ENCODE results near the gene SGK2. TPM values are rescaled to one million over a fixed set of nuclear protein-coding genes. Genes with fewer than 3 reads are reported as not detected.
"Not testable (repeated sequence)": the region's sequence is repeated elsewhere in the genome, so short reads cannot be mapped to it uniquely, and the experiment has no call there.

Gene SGK2
- total and polyA plus RNA-seq, 2 donors = 0.09 to 1.2 TPM

GRCh38 chr20:43607278-43607677, 48.5 kb downstream of the SGK2 start:
- H3K4me1 ChIP-seq (ENCODE audit: control insufficient read depth in 2 of 2, insufficient read depth in 2 of 2, low read length in 2 of 2); H3K27me3 ChIP-seq (ENCODE audit: control insufficient read depth in 2 of 2, insufficient read depth in 1 of 2, low read length in 1 of 2); DNase-seq (ENCODE audit: low read depth in 6 of 9, low spot score in 9 of 9); H3K4me3 ChIP-seq (ENCODE audit: low read length in 2 of 2); H3K9me3 ChIP-seq (ENCODE audit: control insufficient read depth in 2 of 2, insufficient read depth in 1 of 2, low read length in 1 of 2); H3K27ac ChIP-seq (ENCODE audit: low read depth in 1 of 2, low read length in 1 of 2): not testable (repeated sequence)
- H3K36me3 ChIP-seq (ENCODE audit: control insufficient read depth in 2 of 2, insufficient read depth in 2 of 2, low read length in 1 of 2) = peaks cover 7 to 13% of the 10 kb centered on the region in 2 donors
- WGBS = 96% methylated on average over 27 of the region's 30 CpGs

DNA sequence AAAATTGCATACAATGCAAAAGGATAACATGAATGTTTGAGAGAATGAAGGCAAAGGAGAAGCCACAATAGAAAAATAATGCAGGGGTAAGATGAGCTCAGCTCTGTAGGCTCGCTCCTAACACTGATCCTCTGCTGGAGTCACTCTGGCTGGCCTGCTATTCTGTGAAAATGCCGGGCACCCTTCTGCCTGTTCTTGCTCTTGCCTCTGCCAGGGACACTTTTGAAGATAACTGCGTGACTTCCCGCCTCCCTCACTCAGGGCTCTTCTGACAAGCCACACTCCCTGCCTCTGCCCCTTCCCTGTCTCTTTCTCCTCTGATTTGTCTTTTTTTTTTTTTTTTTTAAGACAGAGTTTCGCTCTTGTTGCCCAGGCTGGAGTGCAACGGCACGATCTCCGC, 72.8 kb downstream of the SGK2 start:
- H3K4me1 ChIP-seq (ENCODE audit: control insufficient read depth in 2 of 2, insufficient read depth in 2 of 2, low read length in 2 of 2) = no peaks in the 10 kb centered on the region
- H3K4me3 ChIP-seq (ENCODE audit: low read length in 2 of 2) = no peak overlapping the region
- DNase-seq (ENCODE audit: low read depth in 6 of 9, low spot score in 9 of 9) = no peak
- 99% methylated on average over 8 of the region's 8 CpGs for WGBS
- no peaks in the 10 kb centered on the region for H3K9me3 ChIP-seq (ENCODE audit: control insufficient read depth in 2 of 2, insufficient read depth in 1 of 2, low read length in 1 of 2)
- H3K27ac ChIP-seq (ENCODE audit: low read depth in 1 of 2, low read length in 1 of 2) = no peak overlapping the region
- no peaks in the 10 kb centered on the region for H3K27me3 ChIP-seq (ENCODE audit: control insufficient read depth in 2 of 2, insufficient read depth in 1 of 2, low read length in 1 of 2)
- peaks cover 7 to 17% of the 10 kb centered on the region in 2 donors for H3K36me3 ChIP-seq (ENCODE audit: control insufficient read depth in 2 of 2, insufficient read depth in 2 of 2, low read length in 1 of 2)

Other genes with a start within 250 kb of the SGK2 start
- 88.2 TPM for gene SRSF6, start 101.1 kb upstream of the SGK2 start, total RNA-seq
- gene SRSF6, start 101.1 kb upstream of the SGK2 start, polyA plus RNA-seq = 180 TPM
- 3.7 TPM for gene L3MBTL1, start 51.3 kb upstream of the SGK2 start, total RNA-seq
- 13.5 TPM for gene L3MBTL1, start 51.3 kb upstream of the SGK2 start, polyA plus RNA-seq
- 34.8 TPM for gene IFT52, start 31.9 kb downstream of the SGK2 start, total RNA-seq
- 22.3 TPM for gene IFT52, start 31.9 kb downstream of the SGK2 start, polyA plus RNA-seq
- gene MYBL2, start 108.1 kb downstream of the SGK2 start, total RNA-seq = 28.8 TPM
- gene MYBL2, start 108.1 kb downstream of the SGK2 start, polyA plus RNA-seq = 2.4 TPM
- gene GTSF1L, start 168.0 kb downstream of the SGK2 start, total RNA-seq = 0.14 TPM
- 0.75 TPM for gene GTSF1L, start 168.0 kb downstream of the SGK2 start, polyA plus RNA-seq

Data from thymus (tissue), 11 donors.